A673 (cell line): Measurements from ENCODE around the gene HYDIN.
"Not testable (repeated sequence)": the region's sequence is repeated elsewhere in the genome, so short reads cannot be mapped to it uniquely, and the experiment has no call there.

Experiments
- EZH2 ChIP-seq: fragments of 200-600 bp; sonication (generic); IDR thresholded peaks from 2 replicates; pipeline ENCODE4 v1.6.1; 2017; ENCODE audit warnings: borderline replicate concordance, low read depth, mild to moderate bottlenecking, mixed read lengths, antibody characterized with exemption, low read length; ENCODE audit not compliant: poor library complexity, severe bottlenecking
- TF ChIP-seq, protein P1 (sequence below): fragments of 300-800, 200-600 bp; sonication (generic); conservative IDR thresholded peaks from 2 replicates; pipeline ENCODE4 v1.5.1; 2017; ENCODE audit warnings: low read depth, mild to moderate bottlenecking, antibody characterized with exemption, low read length, moderate library complexity, mixed read lengths

DNA sequence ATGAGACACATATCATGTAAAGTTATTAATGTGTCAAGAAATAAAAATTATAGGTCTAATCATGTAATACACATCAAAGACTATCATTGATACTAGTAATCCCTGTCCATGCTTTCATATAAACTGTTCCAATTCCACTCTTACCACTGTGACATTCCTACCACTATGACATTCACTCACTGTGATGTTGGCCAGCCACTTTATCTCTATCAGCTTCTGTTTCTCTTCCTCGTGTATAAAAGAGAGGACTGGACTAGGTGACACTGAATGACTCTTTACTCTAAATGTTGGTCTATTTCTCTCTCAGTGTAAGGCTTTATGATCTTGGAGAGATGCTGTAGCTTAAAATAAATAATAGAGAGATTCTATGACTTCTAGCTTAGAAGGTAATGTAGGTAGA is 150.3 kb downstream of the HYDIN start:
- TF ChIP-seq, protein P1, sequence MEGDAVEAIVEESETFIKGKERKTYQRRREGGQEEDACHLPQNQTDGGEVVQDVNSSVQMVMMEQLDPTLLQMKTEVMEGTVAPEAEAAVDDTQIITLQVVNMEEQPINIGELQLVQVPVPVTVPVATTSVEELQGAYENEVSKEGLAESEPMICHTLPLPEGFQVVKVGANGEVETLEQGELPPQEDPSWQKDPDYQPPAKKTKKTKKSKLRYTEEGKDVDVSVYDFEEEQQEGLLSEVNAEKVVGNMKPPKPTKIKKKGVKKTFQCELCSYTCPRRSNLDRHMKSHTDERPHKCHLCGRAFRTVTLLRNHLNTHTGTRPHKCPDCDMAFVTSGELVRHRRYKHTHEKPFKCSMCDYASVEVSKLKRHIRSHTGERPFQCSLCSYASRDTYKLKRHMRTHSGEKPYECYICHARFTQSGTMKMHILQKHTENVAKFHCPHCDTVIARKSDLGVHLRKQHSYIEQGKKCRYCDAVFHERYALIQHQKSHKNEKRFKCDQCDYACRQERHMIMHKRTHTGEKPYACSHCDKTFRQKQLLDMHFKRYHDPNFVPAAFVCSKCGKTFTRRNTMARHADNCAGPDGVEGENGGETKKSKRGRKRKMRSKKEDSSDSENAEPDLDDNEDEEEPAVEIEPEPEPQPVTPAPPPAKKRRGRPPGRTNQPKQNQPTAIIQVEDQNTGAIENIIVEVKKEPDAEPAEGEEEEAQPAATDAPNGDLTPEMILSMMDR = not testable (repeated sequence)
- not testable (repeated sequence) for TF ChIP-seq EZH2
